Measurements from ENCODE around the gene HAUS6. TPM values are rescaled to one million over a fixed set of nuclear protein-coding genes. Genes with fewer than 3 reads are reported as not detected.
A peak's percentile ranks its signal among the peaks of the same experiment; 100 is the strongest.

Gene HAUS6
- total and polyA plus RNA-seq, 2 of the 8 experiments (the other 6 are each of a cell fraction or from before 2014, with no cell fraction given), result 11.7 to 52.4 TPM

GRCh38 chr9:19033015-19033414, 69.7 kb downstream of the HAUS6 start, which contains the start of gene SAXO1:
TSS of gene SAXO1 (minus strand) at chr9:19033209. CDS start at chr9:19032908, 301 bp downstream.
- Histone ChIP-seq H3K23ac (ENCODE audit: insufficient read length) (no peak within 1 kb of the TSS), H2AK5ac (ENCODE audit: low read depth, low read length) (no peak within 1 kb of the TSS), H3K9me3 (ENCODE audit: insufficient read depth in 2 of 2, low read depth in 1 of 2, low read length in 1 of 2) (peaks cover 0 to 2% of the 10 kb centered on the region in 2 experiments; a peak in 2 of 4 replicates), H2AFZ (ENCODE audit: low read length) (no peak within 1 kb of the TSS), H3K4ac (replicated peaks; ENCODE audit: insufficient read length, low read depth, low read length) (no peak within 1 kb of the TSS), H3K9ac (replicated peaks in 1 of 4; ENCODE audit: extremely low read depth in 1 of 4, low read depth in 3 of 4, low read length in 3 of 4) (no peak within 1 kb of the TSS), H3K23me2 (ENCODE audit: low read depth, low read length) (no peaks in the 10 kb centered on the region), H3K27ac (ENCODE audit: low read depth, low read length) (no peak within 1 kb of the TSS), H3K18ac (ENCODE audit: extremely low read depth, low read length) (no peak within 1 kb of the TSS), H4K91ac (replicated peaks; ENCODE audit: insufficient read length, low read length) (peak within 1 kb of the TSS; percentile 25), H3K36me3 (ENCODE audit: control insufficient read depth in 2 of 4, insufficient read depth in 4 of 4, low read length in 3 of 4) (no peaks in the 10 kb centered on the region), H3K4me3 (ENCODE audit: extremely low read depth in 1 of 4, insufficient read depth in 2 of 4, low read depth in 3 of 4, low read length in 4 of 4) (no peak within 1 kb of the TSS), H3K79me1 (ENCODE audit: low read depth, low read length) (no peaks in the 10 kb centered on the region), H3K14ac (ENCODE audit: insufficient read length) (no peak within 1 kb of the TSS), H4K5ac (ENCODE audit: insufficient read length, low read depth, low read length) (no peak within 1 kb of the TSS), H2BK5ac (ENCODE audit: low read depth, low read length) (no peak within 1 kb of the TSS), H3K27me3 (replicated peaks in 1 of 4; ENCODE audit: control insufficient read depth in 3 of 4, extremely low read depth in 1 of 4, insufficient read depth in 3 of 4, low read length in 3 of 4) (peaks cover 0 to 4% (median 0%) of the 10 kb centered on the region in 4 experiments; a peak in 1 of 7 replicates), H3K4me1 (replicated peaks in 1 of 4; ENCODE audit: control insufficient read depth in 3 of 4, insufficient read depth in 4 of 4, low read length in 3 of 4) (no peaks in the 10 kb centered on the region), H2BK20ac (ENCODE audit: low read length) (no peak within 1 kb of the TSS), H4K20me1 (replicated peaks in 1 of 2; ENCODE audit: control insufficient read depth in 1 of 2, insufficient read depth in 2 of 2, low read length in 2 of 2) (no peaks in the 10 kb centered on the region), H2BK12ac (ENCODE audit: low read depth, low read length) (no peak within 1 kb of the TSS), H2BK120ac (replicated peaks; ENCODE audit: low read depth, low read length) (no peak within 1 kb of the TSS), H3K56ac (replicated peaks; ENCODE audit: insufficient read length, low read depth, low read length) (no peak within 1 kb of the TSS), H3K79me2 (ENCODE audit: control insufficient read depth in 1 of 2, insufficient read depth in 2 of 2, low read length in 2 of 2) (no peaks in the 10 kb centered on the region), H3K4me2 (ENCODE audit: insufficient read depth in 1 of 2, low read depth in 2 of 2, low read length in 2 of 2) (no peak within 1 kb of the TSS), H4K8ac (ENCODE audit: extremely low read depth, insufficient read depth, low read length) (peak within 1 kb of the TSS; percentile 39; the same call in 1 of the 2 replicates), H2BK15ac (ENCODE audit: low read length) (no peak within 1 kb of the TSS)
- peak; percentile 37; the same call in 1 of the 2 replicates for TF ChIP-seq CREB1 (IDR thresholded peaks at IDR 0.05)
- TF ChIP-seq TCF12 (IDR thresholded peaks at IDR 0.05; ENCODE audit: low read depth, low read length), result no peak
- FAIRE-seq (no peak), DNase-seq (ENCODE audit: low read depth in 1 of 2, low spot score in 2 of 2) (no peak)
- ChIA-PET POLR2A (ENCODE audit: partially characterized antibody) (no interaction called here), CTCF (ENCODE audit: partially characterized antibody) (interaction anchor here (0.6 to 1.7 kb wide), 3 partner anchors 16 to 432 kb away, joined by 3 to 5 read pairs (median 3); partner anchors contain the start of gene RRAGA)
- WGBS, 2 experiments (ENCODE audit: extremely low coverage in 1 of 2, insufficient coverage in 1 of 2, insufficient read length in 1 of 2, insufficient replicate concordance in 2 of 2, low coverage in 1 of 2, low lambda C conversion rate in 2 of 2, missing lambda C conversion rate in 1 of 2), result 91% methylated on average over 19 of the region's 20 CpGs; no CpG with 5 or more reads in 1 of the 2 experiments
